Transverse colon (tissue), 4 donors: ENCODE data around the gene RAMACL. TPM values are rescaled to one million over a fixed set of nuclear protein-coding genes. Genes with fewer than 3 reads are reported as not detected.
"Not testable (repeated sequence)": the region's sequence is repeated elsewhere in the genome, so short reads cannot be mapped to it uniquely, and the experiment has no call there.

ENCODE experiments used
- DNase-seq: peaks from one replicate; pipeline ENCODE4 v3.0.0-alpha.2; 2019
- H3K27ac ChIP-seq, 4 donors: fragments of 200-600 bp; sonication (generic); 2 replicates each; pipeline ENCODE4 v1.5.1; 2016 to 2018; ENCODE audit warnings: inconsistent platforms in 4 of 4
- H3K27me3 ChIP-seq: fragments of 200-600 bp; sonication (generic); 2 replicates; pipeline ENCODE4 v1.5.1; 2017; ENCODE audit warnings: inconsistent platforms
- H3K36me3 ChIP-seq, 4 donors: fragments of 200-600 bp; sonication (generic); 2 replicates each; pipeline ENCODE4 v1.5.1; 2017 to 2019; ENCODE audit warnings: inconsistent platforms in 4 of 4
- H3K4me1 ChIP-seq, 4 donors: fragments of 200-600 bp; sonication (generic); 2 replicates each; pipeline ENCODE4 v1.5.1; 2017 to 2020; ENCODE audit warnings: inconsistent platforms in 4 of 4
- H3K4me3 ChIP-seq, 4 donors: fragments of 200-600 bp; sonication (generic); 1 replicate in 1 of 4; 2 replicates in 3 of 4; pipeline versions ENCODE4 v1.5.1 to v1.6.1; 2017 to 2019; ENCODE audit warnings: inconsistent platforms in 4 of 4
- H3K9me3 ChIP-seq, 2 donors: fragments of 200-600 bp; sonication (generic); 2 replicates each; pipeline ENCODE4 v1.5.1; 2017 to 2019; ENCODE audit warnings: inconsistent platforms in 2 of 2
- CTCF ChIP-seq, 5 experiments: fragments of 200-600 bp in 3 of 5; fragments of 450-650 bp in 2 of 5; sonication (generic) in 3 of 5; IDR thresholded peaks; 1 replicate in 2 of 5; 2 replicates in 3 of 5; pipeline ENCODE4 v1.5.1; 2016 to 2017; ENCODE audit warnings: antibody characterized with exemption in 5 of 5, inconsistent platforms in 3 of 5, mild to moderate bottlenecking in 2 of 5, moderate library complexity in 1 of 5
- EP300 ChIP-seq: sonication (generic); formaldehyde crosslinking; IDR thresholded peaks from one replicate; pipeline ENCODE4 v1.6.1; 2017; ENCODE audit warnings: antibody characterized with exemption, low read depth
- POLR2A ChIP-seq: fragments of 450-650 bp; IDR thresholded peaks from one replicate; pipeline ENCODE4 v1.6.1; 2016; ENCODE audit warnings: antibody characterized with exemption, mild to moderate bottlenecking, moderate library complexity
- POLR2AphosphoS5 ChIP-seq, 3 donors: sonication (generic); formaldehyde crosslinking; IDR thresholded peaks; one replicate each; pipeline ENCODE4 v1.6.1; 2016; ENCODE audit warnings: antibody characterized with exemption in 3 of 3
- WGBS, 2 donors: methylation state at CpG; one replicate each; pipeline ENCODE4 v1.1.5; 2018; ENCODE audit warnings: low coverage in 1 of 2; 5-methylcytosine and 5-hydroxymethylcytosine counted together
- in situ Hi-C, 4 donors: fragments of 200-750 bp; cut with MboI; loops; one replicate each; pipeline versions ENCODE4 v1.15.0 to v1.15.1; 2017; ENCODE audit warnings: low sequenced_read_pairs in 3 of 4, low pct_ligation_motif_present in 1 of 4, low pct_unique_long_range_greater_than_20kb in 1 of 4
- intact Hi-C: fragments of 100-400 bp; cut with DNase I; formaldehyde crosslinking; loops from one replicate; pipeline ENCODE4 v1.15.1; 2023; ENCODE audit warnings: low total_unique reads
- total RNA-seq, 4 donors: library from RNA; depleted of rRNA; stranded (reverse); fragments of >200 nt; gene quantifications; one replicate each; pipeline ENCODE4 v1.1.0, GENCODE V29; 2016

The RAMACL gene
- total RNA-seq, 4 donors from 2014 or later = 0.95 to 1.2 (median 1.2) TPM; not detected in 1

GRCh38 chr6:166584155-166584554 lies 2.3 kb downstream of the RAMACL start:
- Histone ChIP-seq H3K4me1 (peaks cover 0 to 16% (median 1%) of the 10 kb centered on the region in 4 donors), H3K27ac (no peak overlapping the region), H3K27me3 (no peaks in the 10 kb centered on the region), H3K4me3 (no peak overlapping the region), H3K9me3 (no peaks in the 10 kb centered on the region), H3K36me3 (no peaks in the 10 kb centered on the region)
- no peak for DNase-seq
- intact Hi-C loops = no loop called here
- no peak for TF ChIP-seq POLR2A
- TF ChIP-seq EP300 = no peak
- TF ChIP-seq POLR2AphosphoS5 (IDR thresholded peaks at IDR 0.05) = no peak
- no peak for TF ChIP-seq CTCF (IDR thresholded peaks at IDR 0.05)
- WGBS, 2 donors = 33 to 85% methylated on average over 1 to 3 of the region's 3 CpGs
- in situ Hi-C loops = no loop called here

DNA sequence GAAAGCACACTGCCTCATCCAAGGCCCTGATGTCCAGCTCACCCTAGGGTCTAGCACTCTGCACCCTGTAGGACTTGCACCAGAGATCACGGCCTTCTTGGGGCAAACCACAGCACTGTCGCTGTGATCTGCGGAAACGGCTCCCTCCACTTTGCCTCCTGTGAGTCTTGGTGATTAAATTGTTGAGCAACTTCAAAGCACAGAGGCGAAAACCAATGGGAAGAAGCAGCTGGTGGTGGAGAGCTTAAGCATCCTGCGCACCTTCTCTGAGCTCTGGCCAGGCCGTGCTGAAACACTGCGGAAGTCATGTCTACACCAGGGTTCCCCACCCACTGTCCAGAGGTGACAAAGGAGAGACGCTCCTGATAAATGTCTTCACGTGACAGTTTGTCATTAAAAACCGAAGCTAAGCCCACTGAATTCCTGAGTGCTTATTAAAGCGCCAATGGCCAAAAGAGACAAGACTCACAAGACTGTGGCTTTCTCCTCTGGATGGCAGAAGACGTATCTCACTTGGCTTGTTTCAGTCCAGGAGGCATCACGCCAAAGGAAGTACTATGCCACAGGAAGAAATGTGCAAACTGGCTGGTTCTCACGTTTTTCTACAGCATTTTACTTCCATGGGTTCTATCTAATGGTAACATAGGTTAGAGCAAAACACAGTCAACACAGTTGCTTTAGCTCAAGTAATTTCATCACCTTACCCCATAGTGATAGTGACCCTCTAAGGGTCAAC lies 3.1 kb downstream of the RAMACL start:
- H3K27me3 ChIP-seq = no peaks in the 10 kb centered on the region
- H3K4me1 ChIP-seq = peaks cover 0 to 8% (median under 1%) of the 10 kb centered on the region in 4 donors
- no peak for DNase-seq
- intact Hi-C loops = no loop called here
- TF ChIP-seq EP300 (no peak), CTCF (IDR thresholded peaks at IDR 0.05) (no peak), POLR2A (no peak), POLR2AphosphoS5 (IDR thresholded peaks at IDR 0.05) (no peak)
- H3K27ac ChIP-seq = no peak overlapping the region
- no peak overlapping the region for H3K4me3 ChIP-seq
- H3K36me3 ChIP-seq = no peaks in the 10 kb centered on the region
- 85 to 89% methylated on average over 11 to 15 of the region's 15 CpGs for WGBS, 2 donors
- H3K9me3 ChIP-seq = no peaks in the 10 kb centered on the region
- in situ Hi-C loops = no loop called here

GRCh38 chr6:166582258-166582657 lies 4.2 kb downstream of the RAMACL start:
- H3K4me1 ChIP-seq = peaks cover 0 to 4% (median under 1%) of the 10 kb centered on the region in 4 donors
- no peaks in the 10 kb centered on the region for H3K27me3 ChIP-seq
- no peak for DNase-seq
- WGBS, 2 donors = 71 to 77% methylated on average over 3 to 6 of the region's 6 CpGs
- intact Hi-C loops = no loop called here
- in situ Hi-C loops = no loop called here
- H3K4me3 ChIP-seq = no peak overlapping the region
- H3K27ac ChIP-seq = no peak overlapping the region
- no peaks in the 10 kb centered on the region for H3K9me3 ChIP-seq
- TF ChIP-seq POLR2A = no peak
- TF ChIP-seq POLR2AphosphoS5 (IDR thresholded peaks at IDR 0.05) = no peak
- TF ChIP-seq EP300 = no peak
- TF ChIP-seq CTCF (IDR thresholded peaks at IDR 0.05) = no peak
- H3K36me3 ChIP-seq = no peaks in the 10 kb centered on the region

DNA sequence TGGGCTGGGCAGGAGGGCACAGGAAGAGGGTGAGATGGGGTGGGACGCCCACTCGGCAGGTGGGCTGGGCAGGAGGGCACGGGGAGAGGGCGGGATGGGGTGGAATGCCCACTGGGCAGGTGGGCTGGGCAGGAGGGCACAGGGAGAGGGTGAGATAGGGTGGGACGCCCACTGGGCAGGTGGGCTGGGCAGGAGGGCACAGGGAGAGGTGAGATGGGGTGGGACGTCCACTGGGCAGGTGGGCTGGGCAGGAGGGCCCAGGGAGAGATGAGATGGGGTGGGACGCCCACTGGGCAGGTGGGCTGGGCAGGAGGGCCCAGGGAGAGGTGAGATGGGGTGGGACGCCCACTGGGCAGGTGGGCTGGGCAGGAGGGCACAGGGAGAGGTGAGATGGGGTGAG lies 4.7 kb downstream of the RAMACL start:
- H3K9me3 ChIP-seq, H3K4me3 ChIP-seq, H3K36me3 ChIP-seq, DNase-seq, intact Hi-C loops, H3K27me3 ChIP-seq, in situ Hi-C loops, H3K27ac ChIP-seq, H3K4me1 ChIP-seq: not testable (repeated sequence)
- 83 to 93% methylated on average over 2 to 8 of the region's 8 CpGs for WGBS, 2 donors

- Histone ChIP-seq H3K4me1 (peaks cover 0 to 4% (median under 1%) of the 10 kb centered on the region in 4 donors), H3K36me3 (no peaks in the 10 kb centered on the region), H3K9me3 (no peaks in the 10 kb centered on the region), H3K27ac (no peak overlapping the region), H3K4me3 (no peak overlapping the region), H3K27me3 (no peaks in the 10 kb centered on the region)
- in situ Hi-C loops (no loop called here), intact Hi-C loops (no loop called here)
- TF ChIP-seq POLR2AphosphoS5 (IDR thresholded peaks at IDR 0.05) = no peak
- TF ChIP-seq CTCF (IDR thresholded peaks at IDR 0.05) = no peak
- WGBS, 2 donors = 91 to 93% methylated on average over 3 to 11 of the region's 11 CpGs
- no peak for DNase-seq
These were observed 5.4 kb downstream of the RAMACL start for GRCh38 chr6:166581091-166581511.
